NCI-H1436 (cell line): ENCODE data around the gene DOCK11.

ENCODE experiments used
- DNase-seq: peaks from one replicate; lab custom pipeline; 2025; lab: John Stamatoyannopoulos, UW

The DOCK11 gene

DNA sequence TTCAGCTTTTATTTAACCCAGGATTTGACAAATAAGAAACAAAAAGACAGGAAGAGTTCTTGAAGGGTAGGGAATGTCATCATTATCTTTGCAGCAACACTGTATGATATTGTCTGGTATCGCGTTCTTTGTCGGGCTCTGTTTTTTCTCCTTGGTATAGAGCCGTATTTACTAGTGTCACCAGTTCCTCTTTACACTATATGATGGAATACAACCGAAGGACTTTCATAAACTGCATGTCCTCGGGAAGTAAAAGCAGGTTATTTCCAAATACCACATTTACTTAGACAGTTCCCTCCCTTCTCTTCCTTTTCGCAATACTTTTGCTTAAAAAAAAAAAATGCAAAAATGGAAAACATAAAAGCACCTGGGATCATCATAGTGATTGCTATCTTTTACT lies 135.2 kb downstream of the DOCK11 start:
- DNase-seq, result no peak

DNA sequence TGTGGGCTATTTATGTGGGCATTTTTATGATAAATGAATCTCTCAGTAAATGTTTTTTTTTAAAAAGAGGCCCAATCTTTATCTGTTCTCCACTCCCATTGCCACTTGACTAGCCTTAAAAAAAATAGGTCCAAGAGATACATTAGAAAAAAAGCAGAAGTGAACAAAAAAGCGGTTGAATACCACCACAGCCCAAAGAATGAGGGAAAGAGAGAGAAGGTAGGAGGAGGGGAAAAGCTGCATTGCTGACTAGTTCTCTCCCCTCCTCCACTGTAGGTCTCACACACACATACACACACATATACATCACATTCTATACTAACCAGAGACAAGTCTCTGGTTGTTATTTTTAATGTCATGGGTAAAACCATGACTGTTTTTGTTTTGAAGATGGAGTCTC lies 136.0 kb downstream of the DOCK11 start:
- DNase-seq, result no peak

DNA sequence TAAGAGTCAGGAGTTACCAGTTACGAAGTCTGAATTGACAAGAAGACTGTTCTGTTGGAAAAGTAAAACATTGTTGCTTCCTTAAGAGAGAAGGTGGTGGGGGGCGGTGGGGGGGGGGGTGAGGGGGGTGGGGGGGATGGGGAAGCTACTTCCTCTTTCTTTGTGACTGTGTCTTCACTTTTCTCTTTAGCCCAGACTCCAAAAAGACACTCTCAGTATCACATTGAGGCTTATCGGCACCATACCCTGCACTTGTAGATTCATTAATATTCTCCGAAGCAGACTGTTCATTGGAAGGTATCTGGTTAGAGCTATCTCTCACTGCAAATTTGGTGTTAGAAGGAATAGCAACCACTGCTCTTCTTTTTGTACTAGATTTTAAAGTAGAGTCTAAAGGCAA lies 137.2 kb downstream of the DOCK11 start:
- DNase-seq, result no peak

DNA sequence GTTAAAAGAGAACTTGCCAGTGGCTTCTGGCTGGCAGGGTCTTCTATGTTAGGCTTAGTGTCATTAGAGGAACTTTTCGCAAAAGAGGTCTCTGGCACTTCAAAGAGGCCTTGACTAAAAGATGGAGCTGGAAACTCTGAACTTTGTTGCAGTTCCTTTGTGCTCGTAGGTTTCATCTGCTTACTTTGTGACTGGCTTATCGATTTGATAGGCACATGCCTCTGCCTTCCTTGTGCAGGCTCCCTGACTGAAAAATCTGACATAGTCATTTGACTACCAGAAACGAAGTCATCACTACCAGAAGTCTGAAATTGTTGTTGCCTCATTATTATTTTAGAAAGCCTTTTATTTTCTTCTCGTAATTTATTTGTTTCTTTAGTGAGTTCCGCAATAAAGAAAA lies 137.9 kb downstream of the DOCK11 start:
- DNase-seq, result no peak

DNA sequence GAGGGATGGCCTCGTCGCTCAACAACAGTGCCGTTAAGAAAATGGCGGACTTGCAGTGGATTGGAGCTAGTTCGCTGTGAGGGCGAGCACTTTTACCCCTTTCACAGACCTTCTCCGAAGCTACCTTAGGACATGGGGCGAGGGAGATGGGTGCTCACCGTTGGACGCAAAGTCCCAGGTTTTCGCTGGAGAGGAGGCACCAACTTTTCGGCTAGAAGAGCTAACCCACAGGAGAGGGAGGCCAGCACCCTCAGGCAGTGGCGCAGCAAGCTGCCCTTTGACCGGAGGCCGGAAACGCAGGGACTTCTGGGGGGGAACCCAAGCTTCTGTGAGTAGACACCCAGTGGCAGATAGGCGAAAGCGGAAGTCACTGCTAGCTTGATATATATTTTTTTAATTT lies 138.7 kb downstream of the DOCK11 start:
- no peak for DNase-seq

DNA sequence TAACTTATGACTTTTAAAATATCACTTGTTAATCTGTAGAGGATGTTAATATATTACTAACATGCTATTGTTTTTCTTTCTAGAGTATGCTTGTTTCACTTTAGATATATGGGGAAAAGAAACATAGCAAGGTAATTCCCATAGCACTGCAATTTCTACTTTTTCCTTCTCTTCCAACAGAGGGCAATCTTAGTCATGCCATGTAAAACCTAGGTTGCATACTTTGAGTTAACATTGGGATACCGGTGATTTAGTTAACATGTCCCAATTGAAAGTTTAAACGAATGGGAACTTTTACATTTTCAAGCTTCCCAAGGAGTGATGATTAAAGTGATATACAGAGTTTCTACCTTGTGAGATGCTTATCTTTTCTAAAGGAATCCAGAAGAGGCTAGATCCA lies 142.4 kb downstream of the DOCK11 start:
- no peak for DNase-seq

DNA sequence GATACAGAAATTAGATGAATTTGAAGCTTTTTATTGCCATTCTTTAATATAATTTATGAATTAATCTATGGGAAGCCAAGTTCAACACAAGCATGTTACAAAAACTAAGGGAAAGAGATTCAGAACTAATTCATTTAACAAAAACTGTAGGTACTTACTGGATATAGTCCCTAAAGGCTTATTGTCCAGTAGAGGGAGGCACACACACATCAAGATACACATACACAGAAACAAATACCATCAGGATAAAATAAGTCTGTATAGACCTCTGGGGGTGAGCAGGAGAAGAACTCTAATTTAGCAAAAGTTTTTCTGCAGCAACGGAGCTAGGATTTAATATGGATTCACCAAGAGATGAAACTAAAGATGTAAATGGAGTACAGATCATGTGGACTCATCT lies 148.8 kb downstream of the DOCK11 start:
- DNase-seq, result peak; percentile 17

DNA sequence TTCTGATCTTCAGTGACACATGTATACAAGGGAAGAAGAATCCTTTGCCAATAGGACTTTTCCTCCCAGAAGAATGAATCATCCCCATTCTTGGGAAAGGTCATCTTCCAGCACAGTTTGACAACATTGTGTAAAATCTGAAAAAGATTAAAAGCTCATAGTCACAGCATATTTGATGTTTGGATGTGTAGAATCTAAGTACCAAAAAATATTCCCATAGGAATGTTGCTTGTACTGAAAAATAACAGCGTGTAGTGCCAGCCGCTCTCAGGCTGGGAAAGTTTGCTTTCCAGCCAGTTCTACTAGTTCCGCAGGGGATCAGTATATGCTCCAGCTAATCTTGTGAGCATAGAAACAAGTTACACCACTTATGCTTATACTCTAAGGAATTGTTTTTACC lies 157.1 kb downstream of the DOCK11 start:
- no peak for DNase-seq

DNA sequence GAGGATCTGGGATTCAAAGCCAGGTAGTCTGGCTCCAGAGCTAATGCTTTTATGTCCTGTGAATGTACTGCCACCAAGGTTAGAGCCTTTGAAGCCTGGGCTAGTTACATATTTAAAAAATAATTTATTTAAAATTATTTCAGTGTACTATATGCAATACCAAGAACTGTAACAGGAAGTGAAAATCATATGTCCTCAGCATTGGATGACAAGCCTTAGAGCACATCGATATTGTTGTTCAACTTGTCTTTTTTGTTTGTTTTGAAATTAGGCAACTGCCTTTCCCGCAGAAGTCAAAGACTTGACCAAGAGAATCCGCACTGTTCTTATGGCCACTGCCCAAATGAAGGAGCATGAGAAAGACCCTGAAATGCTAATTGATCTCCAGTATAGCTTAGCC lies 158.7 kb downstream of the DOCK11 start:
- no peak for DNase-seq

DNA sequence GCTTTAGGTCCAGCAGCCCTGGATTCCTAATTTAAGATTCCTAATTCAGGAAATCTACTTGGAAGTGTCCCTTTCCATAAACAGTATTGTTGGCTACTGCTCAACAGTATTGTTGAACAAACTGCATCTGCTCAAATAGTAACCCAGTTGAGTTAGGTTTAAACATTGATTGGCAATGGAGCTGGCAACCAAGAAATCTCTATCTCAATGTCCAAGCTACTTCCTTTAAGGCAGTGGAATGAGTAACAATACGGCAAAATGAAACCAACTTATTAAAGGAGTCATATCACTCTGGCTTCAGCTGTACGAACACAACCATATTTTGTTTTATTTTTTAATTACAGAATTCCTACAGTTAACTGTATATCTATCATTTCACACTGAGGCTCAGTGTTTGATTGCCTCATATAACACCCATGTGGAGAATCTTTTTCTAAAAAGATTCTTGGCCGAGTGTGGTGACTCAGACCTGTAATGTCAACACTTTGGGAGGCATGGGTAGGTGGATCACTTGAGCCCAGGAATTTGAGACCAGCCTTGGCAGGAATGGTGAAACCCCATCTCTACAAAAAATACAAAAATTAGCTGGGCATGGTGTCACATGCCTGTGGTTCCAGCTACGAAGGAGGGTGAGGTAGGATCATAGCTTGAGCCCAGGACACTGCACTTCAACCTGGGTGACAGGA lies 160.1 kb downstream of the DOCK11 start:
- no peak for DNase-seq

DNA sequence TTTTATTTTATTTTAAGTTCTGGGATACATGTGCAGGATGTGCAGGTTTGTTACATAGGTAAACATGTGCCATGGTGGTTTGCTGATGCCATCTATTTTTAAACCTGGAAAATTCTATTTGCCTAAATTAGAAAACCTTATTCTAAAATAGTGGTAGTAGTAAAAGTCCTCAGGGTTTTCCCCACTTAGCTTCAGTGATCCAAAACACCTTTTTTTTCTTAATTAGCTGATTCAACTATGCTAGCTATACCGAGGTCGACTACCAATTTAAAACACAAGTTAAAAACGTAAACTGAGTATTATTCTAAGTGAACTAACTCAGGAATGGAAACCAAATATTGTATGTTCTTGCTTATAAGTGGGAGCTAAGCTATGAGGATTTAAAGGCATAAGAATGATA lies 161.8 kb downstream of the DOCK11 start:
- DNase-seq, result no peak

DNA sequence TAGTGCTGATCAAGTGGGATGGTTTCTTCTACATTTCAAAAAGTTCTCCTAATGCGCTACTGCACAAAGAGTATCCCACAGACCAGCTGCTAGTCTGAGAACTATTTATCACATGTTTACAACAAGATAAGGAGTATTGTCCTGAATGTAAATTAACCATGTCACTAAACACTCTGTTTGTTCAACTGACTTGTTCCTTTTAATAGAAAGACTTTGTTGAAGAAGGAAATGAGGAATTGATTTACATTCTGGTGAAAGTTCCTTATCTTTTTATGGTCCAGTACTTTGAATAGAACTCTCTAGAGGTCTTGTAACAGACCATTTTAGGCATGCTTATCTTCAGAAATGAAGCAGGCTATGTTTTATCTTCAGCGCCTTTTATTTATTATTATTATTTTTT lies 164.5 kb downstream of the DOCK11 start:
- DNase-seq, result no peak

DNA sequence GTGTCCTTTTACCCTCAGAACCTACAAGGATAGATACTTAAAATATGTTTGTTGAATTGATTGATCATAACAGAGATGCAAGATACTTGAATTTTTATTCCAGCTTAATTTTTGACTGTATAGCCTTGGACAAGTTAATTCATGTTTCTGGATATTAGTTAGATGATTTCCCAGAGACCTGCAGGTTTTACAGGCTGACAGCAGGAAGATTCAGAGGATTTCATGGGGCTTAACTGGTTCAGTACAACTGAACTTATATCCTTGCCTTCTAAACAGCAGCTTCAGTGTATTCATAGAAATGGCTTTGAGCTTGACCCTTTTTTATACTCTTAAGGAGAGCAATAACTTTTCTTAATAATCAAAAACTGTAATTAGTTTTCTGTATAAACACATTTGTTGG lies 169.6 kb downstream of the DOCK11 start:
- no peak for DNase-seq

DNA sequence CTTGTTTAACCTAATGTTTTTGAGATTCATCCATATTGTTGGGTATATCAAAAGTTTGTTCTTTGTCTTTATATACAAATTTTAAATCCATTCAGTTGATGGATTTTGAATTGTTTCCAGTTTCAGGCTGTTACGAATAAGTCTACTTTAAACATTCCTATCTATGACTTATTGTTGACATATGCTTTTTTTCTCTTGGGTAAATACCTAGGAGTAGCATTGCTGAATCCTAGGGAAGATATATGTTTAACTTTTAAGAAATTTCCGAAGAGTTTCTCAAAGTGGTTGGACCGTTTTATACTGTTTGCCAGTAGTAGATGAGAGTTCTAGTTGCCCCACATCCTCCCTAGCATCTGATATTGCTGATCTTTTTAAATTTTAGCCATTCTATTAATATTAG lies 170.9 kb downstream of the DOCK11 start:
- DNase-seq, result no peak

DNA sequence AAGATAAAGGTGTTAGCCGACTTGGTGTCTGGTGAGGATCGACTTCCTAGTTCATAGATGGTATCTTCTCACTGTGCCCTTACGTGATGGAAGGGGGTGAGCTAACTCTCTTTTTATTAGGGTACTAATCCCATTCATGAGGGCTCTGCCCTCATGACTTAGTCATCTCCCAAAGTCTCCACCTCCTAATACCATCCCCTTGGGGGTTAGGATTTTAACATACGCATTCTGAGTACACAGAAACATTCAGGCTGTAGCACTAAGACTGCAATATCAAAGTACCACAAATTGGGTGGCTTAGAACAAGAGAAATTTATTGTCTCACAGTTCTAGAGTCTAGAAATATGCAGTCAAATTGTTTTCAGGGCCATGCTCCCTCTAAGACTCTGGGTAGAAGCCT lies 173.8 kb downstream of the DOCK11 start:
- DNase-seq, result no peak

DNA sequence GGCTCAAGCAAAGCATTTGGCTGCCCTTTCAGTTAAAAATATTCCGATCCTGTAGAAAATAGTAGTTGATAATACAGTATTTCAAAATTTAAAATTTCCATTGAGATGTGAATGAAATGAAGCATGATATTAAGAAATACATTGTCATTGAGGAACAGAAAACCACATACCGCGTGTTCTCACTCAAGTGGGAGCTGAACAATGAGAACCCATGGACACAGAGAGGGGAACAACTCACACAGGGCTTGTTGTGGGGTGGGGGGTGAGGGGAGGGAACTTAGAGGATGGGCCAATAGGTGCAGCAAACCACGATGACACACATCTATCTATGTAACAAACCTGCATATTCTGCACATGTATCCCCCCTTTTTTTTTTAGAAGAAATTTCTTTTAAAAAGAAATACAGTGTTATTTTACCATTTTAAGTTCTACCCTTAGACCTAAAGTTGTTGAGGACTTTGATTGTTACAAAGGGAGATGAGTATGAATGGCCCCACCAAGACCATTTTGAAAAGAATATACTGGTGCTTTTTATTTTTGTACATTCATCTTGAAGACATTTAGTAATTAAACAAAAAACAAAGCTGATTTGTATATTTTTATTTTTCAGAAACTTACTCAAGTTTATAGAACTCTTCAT lies 179.8 kb downstream of the DOCK11 start:
- DNase-seq, result no peak

DNA sequence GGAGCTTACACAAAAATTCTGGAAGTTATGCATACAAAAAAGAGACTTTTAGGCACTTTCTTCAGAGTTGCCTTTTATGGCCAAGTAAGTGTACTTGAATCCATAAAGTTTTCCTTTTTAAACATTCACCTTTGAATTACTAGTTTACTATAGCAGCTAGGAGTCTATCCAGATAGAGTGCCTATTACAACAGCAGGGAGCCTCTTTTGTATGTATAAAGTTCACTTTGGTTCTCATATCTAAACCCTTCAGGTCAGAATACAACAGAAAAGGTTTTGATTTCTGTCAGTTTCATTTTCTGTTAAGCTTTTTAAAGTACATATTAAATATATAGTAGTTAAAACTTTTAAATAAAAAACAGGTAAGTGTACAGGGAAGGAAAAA lies 180.3 kb downstream of the DOCK11 start:
- DNase-seq, result no peak

DNA sequence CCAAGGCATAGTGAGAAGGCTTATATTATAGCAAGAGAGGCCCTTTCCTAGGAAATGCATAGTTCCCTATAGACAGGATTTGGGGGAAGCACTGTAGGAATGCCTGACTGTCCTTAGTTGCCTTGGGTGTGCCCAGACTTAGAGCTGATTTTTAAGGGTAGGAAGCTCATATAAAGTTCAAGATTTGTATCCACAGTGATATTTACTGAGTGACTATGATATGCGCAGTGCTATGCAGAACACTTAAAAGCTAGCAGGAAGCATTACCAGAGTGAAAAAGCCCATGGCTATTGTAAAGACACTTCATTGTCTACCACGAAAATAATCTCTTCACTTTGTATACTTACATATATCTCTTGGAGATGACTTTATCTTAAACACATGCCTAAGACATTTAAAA lies 181.7 kb downstream of the DOCK11 start:
- no peak for DNase-seq

DNA sequence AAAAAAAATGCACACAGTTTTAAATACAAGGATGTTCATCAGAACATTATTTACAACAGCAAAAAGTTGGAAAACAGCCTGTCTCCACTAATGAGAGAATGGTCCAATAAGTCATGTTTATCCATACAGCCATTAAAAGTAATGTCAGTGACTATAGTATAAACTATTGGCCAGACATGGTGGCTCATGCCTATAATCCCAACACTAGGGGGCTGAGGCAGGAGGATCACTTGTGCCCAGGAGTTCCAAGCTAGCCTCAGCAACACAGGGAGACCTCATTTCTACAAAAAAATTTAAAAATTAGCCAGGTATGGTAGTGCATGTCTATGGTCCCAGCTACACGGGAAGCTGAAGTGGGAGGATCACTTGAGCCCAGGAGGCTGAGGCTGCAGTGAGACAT lies 183.7 kb downstream of the DOCK11 start:
- no peak for DNase-seq

DNA sequence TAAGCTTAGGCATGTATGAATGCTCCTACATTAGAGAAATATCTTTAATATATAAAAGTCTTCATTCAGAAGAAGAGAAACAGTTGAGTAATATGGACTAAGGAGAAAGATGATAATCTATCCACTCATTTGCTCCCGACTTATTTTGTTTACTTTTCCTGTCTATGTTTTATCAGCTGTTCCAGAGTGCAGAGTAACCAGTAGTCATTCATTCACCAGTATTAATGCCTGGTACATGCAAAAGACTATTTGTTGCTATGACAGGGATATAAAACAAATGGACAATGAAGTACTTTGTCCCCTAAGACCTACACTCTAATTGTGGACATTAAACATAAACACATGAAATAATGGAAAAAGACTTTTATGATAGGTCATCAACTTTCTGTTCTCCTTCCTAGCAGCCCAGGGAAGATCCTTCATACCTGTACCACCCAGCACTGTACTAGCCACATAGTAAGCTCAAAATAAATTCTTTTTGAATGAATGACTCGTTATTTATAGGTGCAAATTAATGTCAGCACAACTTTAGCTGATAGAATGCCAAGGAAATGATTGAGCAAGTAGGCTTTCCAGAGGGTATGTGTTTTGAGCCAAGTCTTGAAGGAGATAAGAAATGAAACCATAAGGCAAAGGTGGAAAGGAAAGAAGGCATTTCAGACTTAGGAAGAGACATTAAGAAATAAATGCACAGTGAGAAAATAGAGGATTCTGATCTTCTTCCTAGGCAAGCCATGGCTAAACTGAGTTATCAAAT lies 186.8 kb downstream of the DOCK11 start:
- no peak for DNase-seq

DNA sequence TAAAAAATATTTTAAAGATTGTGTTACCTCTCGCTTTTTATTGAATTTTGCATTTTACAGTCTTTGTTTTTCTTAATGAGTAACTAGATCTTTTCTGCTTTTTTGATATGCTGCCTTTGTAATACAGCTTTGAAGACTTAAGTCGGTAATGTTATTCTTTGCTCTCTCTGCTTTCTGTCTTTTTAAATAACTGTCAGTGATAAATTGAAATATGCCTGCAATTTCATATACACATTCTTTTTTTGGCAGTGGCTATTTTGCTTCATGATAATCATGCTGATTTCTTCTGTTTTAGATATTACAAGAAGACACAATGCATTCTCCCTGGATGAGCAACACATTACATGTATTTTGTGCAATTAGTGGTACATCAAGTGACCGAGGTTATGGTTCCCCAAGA lies 189.8 kb downstream of the DOCK11 start:
- DNase-seq, result no peak

DNA sequence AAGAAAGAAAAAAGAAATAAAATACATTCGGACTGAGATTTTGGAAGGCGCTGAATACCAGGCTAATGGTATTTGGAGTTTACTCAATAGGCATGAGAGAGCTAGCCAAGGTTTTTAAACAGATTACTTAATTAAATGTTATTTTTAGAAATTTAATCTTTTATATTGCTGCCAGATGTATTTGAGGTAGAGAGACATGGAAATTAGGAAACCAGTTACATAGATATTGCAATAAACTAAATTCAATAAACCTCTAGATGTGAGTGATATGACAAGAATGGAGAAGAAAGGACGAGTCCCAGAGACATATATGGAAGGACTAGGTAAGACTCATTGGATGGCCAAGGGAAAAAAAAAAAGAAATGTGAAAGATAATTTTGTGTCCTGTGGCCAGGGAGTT lies 193.3 kb downstream of the DOCK11 start:
- no peak for DNase-seq

DNA sequence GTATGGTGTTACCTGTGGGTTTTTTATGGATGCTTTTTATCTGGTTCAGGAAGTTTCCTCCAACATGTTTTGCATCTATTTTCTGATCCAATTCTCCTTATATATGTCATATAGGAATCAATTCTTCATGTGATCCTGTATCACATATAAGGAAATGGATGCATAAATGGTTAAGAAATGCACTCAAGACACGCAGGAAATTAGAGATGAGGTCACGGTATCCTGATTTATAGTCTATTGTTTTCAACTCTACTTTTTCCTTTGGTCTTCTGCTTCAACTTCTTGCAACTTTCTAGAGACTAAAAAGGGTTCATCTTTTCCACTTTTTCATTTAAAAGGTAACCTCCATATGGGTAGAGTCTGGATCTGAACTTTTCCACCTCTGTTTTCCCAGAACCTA lies 198.2 kb downstream of the DOCK11 start:
- no peak for DNase-seq

DNA sequence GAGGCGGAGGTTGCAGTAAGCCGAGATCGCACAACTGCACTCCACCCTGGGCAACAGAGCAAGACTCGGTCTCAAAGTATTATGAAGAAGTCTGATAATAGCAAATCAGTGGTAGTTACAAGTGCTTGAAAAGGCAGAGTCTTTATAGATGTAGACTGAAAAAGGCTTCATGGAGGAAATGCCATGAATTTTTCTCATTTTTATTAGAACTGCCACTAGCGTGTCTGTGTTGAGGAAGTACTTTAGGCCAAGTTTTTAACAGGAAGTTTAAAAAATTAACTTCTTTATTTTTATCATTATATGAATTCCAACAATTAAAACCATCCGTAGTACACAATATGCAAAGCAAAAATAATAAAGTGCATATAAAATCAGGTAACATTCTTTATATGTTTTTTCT lies 199.0 kb downstream of the DOCK11 start:
- DNase-seq, result no peak
